HUES6 (cell line): ENCODE data around the gene EXOC7.
"Not testable (repeated sequence)": the region's sequence is repeated elsewhere in the genome, so short reads cannot be mapped to it uniquely, and the experiment has no call there.

Source experiments
- H3K27ac ChIP-seq: 2 replicates; pipeline ENCODE4 v1.7.0; 2013; ENCODE audit warnings: low read depth, mild to moderate bottlenecking, low read length, inconsistent platforms
- H3K27me3 ChIP-seq: 2 replicates; pipeline ENCODE4 v1.6.1; 2013; ENCODE audit warnings: low read length; ENCODE audit not compliant: control insufficient read depth, insufficient read depth
- H3K36me3 ChIP-seq: 2 replicates; pipeline ENCODE4 v1.6.1; 2013; ENCODE audit warnings: low read length; ENCODE audit not compliant: control insufficient read depth, insufficient read depth
- H3K4me1 ChIP-seq: 2 replicates; pipeline ENCODE4 v1.6.1; 2013; ENCODE audit warnings: low read length; ENCODE audit not compliant: control insufficient read depth, insufficient read depth
- H3K4me3 ChIP-seq: 2 replicates; pipeline ENCODE4 v1.5.1; 2013; ENCODE audit warnings: low read depth, low read length
- H3K9ac ChIP-seq: one replicate; pipeline ENCODE4 v1.6.1; 2013; ENCODE audit warnings: mild to moderate bottlenecking, low read length
- H3K9me3 ChIP-seq: 2 replicates; pipeline ENCODE4 v1.6.1; 2013; ENCODE audit warnings: low read depth, low read length; ENCODE audit not compliant: control insufficient read depth, insufficient read depth

EXOC7 gene

DNA sequence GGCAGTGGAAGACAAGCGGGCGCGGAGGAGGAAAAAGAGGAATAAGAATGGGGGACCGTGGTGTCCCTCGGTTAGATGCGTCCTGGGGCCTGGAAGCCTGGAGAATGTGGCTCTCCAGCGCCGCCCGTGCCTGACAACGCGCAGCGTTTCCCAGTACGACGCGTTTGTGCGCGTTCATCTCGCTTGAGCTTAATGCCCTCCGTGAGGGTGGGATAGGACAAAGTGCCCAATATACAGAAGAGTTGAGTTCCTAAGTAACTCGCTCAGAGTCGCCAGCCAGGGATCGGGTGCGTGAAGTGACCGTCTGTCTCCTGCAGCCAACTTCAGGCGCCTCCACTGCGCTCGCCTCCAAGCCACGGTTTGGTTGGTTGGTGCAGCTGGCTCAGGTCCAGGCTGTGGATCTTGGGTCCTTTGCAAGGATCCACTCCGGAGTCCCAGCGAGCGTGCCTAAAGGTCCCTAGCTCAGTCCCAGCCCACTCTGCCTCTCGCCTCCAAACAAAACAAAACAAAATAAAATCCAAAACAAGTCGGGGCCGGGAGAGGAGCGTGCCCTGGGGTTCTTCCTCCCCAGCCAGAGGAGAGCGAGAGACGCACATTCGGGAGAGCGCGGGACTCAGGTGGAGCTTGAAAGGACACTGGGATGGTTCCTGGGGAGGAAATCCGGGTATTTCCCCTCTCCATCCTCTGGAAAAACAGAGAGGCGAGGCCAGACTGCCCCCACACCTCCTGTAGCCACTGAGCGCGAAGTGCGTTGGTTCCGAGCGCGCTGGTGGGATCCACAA lies 28.0 kb downstream of the EXOC7 start:
- H3K9me3 ChIP-seq = no peaks in the 10 kb centered on the region
- H3K36me3 ChIP-seq = no peaks in the 10 kb centered on the region
- peaks cover 52% of the 10 kb centered on the region for H3K4me1 ChIP-seq
- H3K27ac ChIP-seq = no peak overlapping the region
- H3K9ac ChIP-seq = no peak overlapping the region
- peak overlapping the region; percentile 66 for H3K4me3 ChIP-seq
- H3K27me3 ChIP-seq = peaks cover 73% of the 10 kb centered on the region

- H3K9ac ChIP-seq = no peak within 1 kb of the TSS
Measured at GRCh38 chr17:76074390-76075363, 28.9 kb downstream of the EXOC7 start, which contains the start of gene GALR2. GALR2 (plus strand) TSS chr17:76074781; CDS start chr17:76074884, 103 bp downstream.

DNA sequence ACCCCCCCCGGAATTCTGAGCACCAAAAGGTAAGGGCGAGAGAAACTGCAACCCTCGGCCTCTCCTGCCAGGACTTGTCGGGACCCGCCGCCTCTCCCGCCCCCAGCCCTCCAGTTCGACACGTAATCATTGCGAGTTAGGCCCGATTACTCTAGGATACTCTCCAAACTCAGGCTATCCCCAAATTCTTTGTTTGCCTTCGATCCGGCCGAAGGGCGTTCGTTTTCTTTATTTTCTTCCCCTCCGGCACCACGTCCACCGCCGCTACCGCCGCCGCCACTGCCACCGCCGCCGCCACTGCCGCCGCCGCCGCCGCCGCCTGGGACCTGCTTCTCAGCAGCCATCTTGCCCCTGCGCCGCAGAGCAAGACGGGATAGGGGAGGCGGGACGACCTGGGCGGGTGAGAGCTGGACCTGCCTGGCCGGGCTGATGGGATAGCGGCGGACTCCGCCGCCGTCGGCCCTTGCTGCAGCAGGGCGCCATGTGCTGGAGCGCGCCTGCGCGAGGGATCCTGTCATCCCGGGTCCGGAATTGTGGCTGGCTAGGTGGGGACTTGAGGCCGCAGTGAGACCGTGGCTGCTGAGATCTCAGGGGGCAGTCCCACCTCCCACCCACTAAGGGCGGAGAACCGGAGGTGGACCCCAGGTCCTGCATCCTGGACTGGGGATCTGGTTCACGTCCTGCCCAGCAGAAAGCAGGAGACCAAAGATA lies 31.3 kb downstream of the EXOC7 start, which contains the start of gene SRP68:
Gene SRP68 (minus strand): TSS at position 370 of the 711 bp plus-strand sequence. CDS start 26 bp downstream, at position 344.
- peaks cover 44% of the 10 kb centered on the region for H3K27me3 ChIP-seq

More at GRCh38 chr17:76074390-76075363, 28.9 kb downstream of the EXOC7 start, which contains the start of gene GALR2:
- no peaks in the 10 kb centered on the region for H3K36me3 ChIP-seq
- peaks cover 67% of the 10 kb centered on the region for H3K27me3 ChIP-seq
- H3K27ac ChIP-seq = no peak within 1 kb of the TSS
- H3K9me3 ChIP-seq = no peaks in the 10 kb centered on the region
- H3K4me3 ChIP-seq = peak within 1 kb of the TSS; percentile 66
- H3K4me1 ChIP-seq = peaks cover 43% of the 10 kb centered on the region

GRCh38 chr17:76071531-76072147 lies 31.9 kb downstream of the EXOC7 start:
- peak overlapping the region; percentile 74; the same call in 1 of the 2 replicates for H3K27ac ChIP-seq
- H3K4me1 ChIP-seq = peaks cover 27% of the 10 kb centered on the region
- H3K36me3 ChIP-seq = peaks cover 19% of the 10 kb centered on the region
- peak overlapping the region; percentile 90 for H3K4me3 ChIP-seq
- peaks cover 37% of the 10 kb centered on the region for H3K27me3 ChIP-seq
- peak overlapping the region; percentile 87 for H3K9ac ChIP-seq
- no peaks in the 10 kb centered on the region for H3K9me3 ChIP-seq

More for the DNA sequence above, 31.3 kb downstream of the EXOC7 start, which contains the start of gene SRP68:
- peak within 1 kb of the TSS; percentile 74; the same call in 1 of the 2 replicates for H3K27ac ChIP-seq
- peaks cover 13% of the 10 kb centered on the region for H3K36me3 ChIP-seq
- peak within 1 kb of the TSS; percentile 87 for H3K9ac ChIP-seq
- H3K4me1 ChIP-seq = peaks cover 33% of the 10 kb centered on the region
- H3K4me3 ChIP-seq = peak within 1 kb of the TSS; percentile 90
- H3K9me3 ChIP-seq = no peaks in the 10 kb centered on the region

- no peak overlapping the region for H3K4me3 ChIP-seq
- H3K36me3 ChIP-seq = peaks cover 70% of the 10 kb centered on the region
- H3K27me3 ChIP-seq = no peaks in the 10 kb centered on the region
- no peaks in the 10 kb centered on the region for H3K9me3 ChIP-seq
- H3K27ac ChIP-seq = no peak overlapping the region
- H3K9ac ChIP-seq = no peak overlapping the region
- H3K4me1 ChIP-seq = peaks cover 2% of the 10 kb centered on the region; the same call in 1 of the 2 replicates
Measured at GRCh38 chr17:76065775-76066174, 37.8 kb downstream of the EXOC7 start.

GRCh38 chr17:76063875-76064546 lies 39.6 kb downstream of the EXOC7 start:
- Histone ChIP-seq H3K27ac (no peak overlapping the region), H3K9me3 (no peaks in the 10 kb centered on the region), H3K9ac (no peak overlapping the region), H3K4me1 (no peaks in the 10 kb centered on the region), H3K4me3 (no peak overlapping the region), H3K36me3 (peaks cover 86% of the 10 kb centered on the region), H3K27me3 (no peaks in the 10 kb centered on the region)

- H3K27ac ChIP-seq, H3K4me1 ChIP-seq, H3K27me3 ChIP-seq, H3K4me3 ChIP-seq, H3K9ac ChIP-seq, H3K9me3 ChIP-seq: not testable (repeated sequence)
- peaks cover 87% of the 10 kb centered on the region for H3K36me3 ChIP-seq
Measured at GRCh38 chr17:76058264-76058663, 45.3 kb downstream of the EXOC7 start.

DNA sequence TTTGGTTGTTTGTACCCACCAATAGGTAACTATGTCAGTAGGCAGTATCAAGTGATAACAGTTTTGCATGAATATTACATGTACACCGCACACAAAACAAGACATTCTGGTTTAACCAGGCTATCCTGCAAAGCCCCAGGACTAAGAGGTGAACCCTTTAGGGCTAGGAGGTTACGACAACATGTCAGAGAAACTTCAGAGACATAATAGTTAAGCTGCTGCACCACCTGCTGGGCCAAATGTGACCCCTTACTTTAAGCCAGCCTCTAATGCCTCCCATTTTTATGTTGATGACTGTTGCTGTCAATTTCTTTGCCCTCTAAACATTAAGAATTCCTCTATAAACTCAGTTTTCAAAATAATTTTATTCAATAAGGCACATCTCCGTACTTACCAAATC lies 46.7 kb downstream of the EXOC7 start:
- peaks cover 88% of the 10 kb centered on the region for H3K36me3 ChIP-seq
- H3K27ac ChIP-seq = no peak overlapping the region
- H3K4me1 ChIP-seq = 0 out of 2 replicates have a peak, but pooled peaks cover 3% of the 10 kb centered on the region
- no peak overlapping the region for H3K4me3 ChIP-seq
- no peaks in the 10 kb centered on the region for H3K27me3 ChIP-seq
- H3K9me3 ChIP-seq = no peaks in the 10 kb centered on the region
- H3K9ac ChIP-seq = no peak overlapping the region

GRCh38 chr17:76054112-76054476 lies 49.5 kb downstream of the EXOC7 start:
- H3K27ac ChIP-seq = no peak overlapping the region
- no peak overlapping the region for H3K4me3 ChIP-seq
- H3K27me3 ChIP-seq = no peaks in the 10 kb centered on the region
- H3K4me1 ChIP-seq = 0 out of 2 replicates have a peak, but pooled peaks cover 3% of the 10 kb centered on the region
- H3K36me3 ChIP-seq = peaks cover 88% of the 10 kb centered on the region
- no peak overlapping the region for H3K9ac ChIP-seq
- no peaks in the 10 kb centered on the region for H3K9me3 ChIP-seq
